ENCODE data around the gene VGLL4. TPM values are rescaled to one million over a fixed set of nuclear protein-coding genes. Genes with fewer than 3 reads are reported as not detected.

Gene VGLL4
- total RNA-seq, 5 donors from 2014 or later (not counting 1 experiment from before 2014, with no cell fraction given) = 24.7 to 33.4 (median 28.4) TPM

- ChIA-PET POLR2A (interaction anchor here in 1 of 2 donors (1.7 kb wide), 1 partner anchor 11 kb away, joined by 3 read pairs; no protein-coding TSS in a partner anchor), CTCF (interaction anchor here in 1 of 2 donors (1.0 kb wide), 1 partner anchor 30 kb away, joined by 3 read pairs; no protein-coding TSS in a partner anchor)
- Mint-ChIP-seq H3K36me3 (peaks cover 3% of the 10 kb centered on the region), H3K4me1 (peaks cover 79 to 85% (median 85%) of the 10 kb centered on the region in 3 donors), H3K27ac (no peak overlapping the region), H3K9me3 (no peaks in the 10 kb centered on the region), H3K27me3 (no peaks in the 10 kb centered on the region), H3K4me3 (no peak overlapping the region)
- no peaks in the 10 kb centered on the region for H3K36me3 ChIP-seq (ENCODE audit: control insufficient read depth in 2 of 2, extremely low read depth in 1 of 2, insufficient read depth in 1 of 2, low read length in 1 of 2)
- no peak for ATAC-seq (replicated peaks in 1 of 4)
- WGBS (ENCODE audit: insufficient coverage) = no CpG with 5 or more reads among the region's 2 CpGs
- no peaks in the 10 kb centered on the region for H3K27me3 ChIP-seq (replicated peaks in 1 of 2; ENCODE audit: control insufficient read depth in 2 of 2, extremely low read depth in 1 of 2, insufficient read depth in 2 of 2, low read length in 1 of 2)
- no peak overlapping the region for H3K4me3 ChIP-seq (ENCODE audit: control insufficient read depth in 1 of 2, extremely low read depth in 1 of 2, low read length in 1 of 2)
- DNase-seq = no peak
- H3K9me3 ChIP-seq = no peaks in the 10 kb centered on the region
- peaks cover 26 to 45% of the 10 kb centered on the region in 2 experiments for H3K4me1 ChIP-seq (ENCODE audit: control insufficient read depth in 1 of 2, extremely low read depth in 1 of 2, insufficient read depth in 2 of 2, low read length in 2 of 2)
- H3K27ac ChIP-seq (ENCODE audit: low read length) = no peak overlapping the region
These were observed 22.6 kb downstream of the VGLL4 start for GRCh38 chr3:11621077-11621476.

GRCh38 chr3:11619946-11620652 lies 23.6 kb downstream of the VGLL4 start:
- 98% methylated on average over 7 of the region's 11 CpGs for WGBS (ENCODE audit: insufficient coverage)
- ChIA-PET POLR2A (interaction anchor here in 1 of 2 donors (0.5 to 1.7 kb wide), 2 partner anchors 10 kb away, joined by 3 read pairs; no protein-coding TSS in a partner anchor), CTCF (interaction anchor here in 1 of 2 donors (0.6 to 1.0 kb wide), 3 partner anchors 11 to 31 kb away, joined by 3 read pairs; no protein-coding TSS in a partner anchor)
- Histone ChIP-seq H3K4me1 (ENCODE audit: control insufficient read depth in 1 of 2, extremely low read depth in 1 of 2, insufficient read depth in 2 of 2, low read length in 2 of 2) (peaks cover 26 to 37% of the 10 kb centered on the region in 2 experiments), H3K4me3 (ENCODE audit: control insufficient read depth in 1 of 2, extremely low read depth in 1 of 2, low read length in 1 of 2) (no peak overlapping the region), H3K9me3 (no peaks in the 10 kb centered on the region), H3K27me3 (replicated peaks in 1 of 2; ENCODE audit: control insufficient read depth in 2 of 2, extremely low read depth in 1 of 2, insufficient read depth in 2 of 2, low read length in 1 of 2) (no peaks in the 10 kb centered on the region), H3K36me3 (ENCODE audit: control insufficient read depth in 2 of 2, extremely low read depth in 1 of 2, insufficient read depth in 1 of 2, low read length in 1 of 2) (no peaks in the 10 kb centered on the region), H3K27ac (ENCODE audit: low read length) (no peak overlapping the region)
- no peak for ATAC-seq (replicated peaks in 1 of 4)
- H3K27me3 Mint-ChIP-seq = no peaks in the 10 kb centered on the region
- no peak for DNase-seq
- peaks cover 3% of the 10 kb centered on the region for H3K36me3 Mint-ChIP-seq
- H3K4me1 Mint-ChIP-seq = peaks cover 79 to 85% (median 84%) of the 10 kb centered on the region in 3 donors
- H3K9me3 Mint-ChIP-seq = no peaks in the 10 kb centered on the region
- H3K4me3 Mint-ChIP-seq = no peak overlapping the region
- no peak overlapping the region for H3K27ac Mint-ChIP-seq

GRCh38 chr3:11619461-11619860 lies 24.3 kb downstream of the VGLL4 start:
- Mint-ChIP-seq H3K36me3 (peaks cover 1% of the 10 kb centered on the region), H3K9me3 (no peaks in the 10 kb centered on the region), H3K4me1 (peaks cover 78 to 82% (median 81%) of the 10 kb centered on the region in 3 donors), H3K4me3 (no peak overlapping the region), H3K27me3 (no peaks in the 10 kb centered on the region), H3K27ac (no peak overlapping the region)
- no peaks in the 10 kb centered on the region for H3K36me3 ChIP-seq (ENCODE audit: control insufficient read depth in 2 of 2, extremely low read depth in 1 of 2, insufficient read depth in 1 of 2, low read length in 1 of 2)
- ChIA-PET CTCF (interaction anchor here in 1 of 2 donors (0.6 to 1.0 kb wide), 2 partner anchors 12 to 22 kb away, joined by 3 read pairs; no protein-coding TSS in a partner anchor), POLR2A (no interaction called here)
- no peak for ATAC-seq (replicated peaks in 1 of 4)
- no peaks in the 10 kb centered on the region for H3K9me3 ChIP-seq
- 100% methylated on average over 1 of the region's 6 CpGs for WGBS (ENCODE audit: insufficient coverage)
- peaks cover 23 to 30% of the 10 kb centered on the region in 2 experiments for H3K4me1 ChIP-seq (ENCODE audit: control insufficient read depth in 1 of 2, extremely low read depth in 1 of 2, insufficient read depth in 2 of 2, low read length in 2 of 2)
- no peaks in the 10 kb centered on the region for H3K27me3 ChIP-seq (replicated peaks in 1 of 2; ENCODE audit: control insufficient read depth in 2 of 2, extremely low read depth in 1 of 2, insufficient read depth in 2 of 2, low read length in 1 of 2)
- H3K27ac ChIP-seq (ENCODE audit: low read length) = no peak overlapping the region
- no peak overlapping the region for H3K4me3 ChIP-seq (ENCODE audit: control insufficient read depth in 1 of 2, extremely low read depth in 1 of 2, low read length in 1 of 2)
- no peak for DNase-seq

DNA sequence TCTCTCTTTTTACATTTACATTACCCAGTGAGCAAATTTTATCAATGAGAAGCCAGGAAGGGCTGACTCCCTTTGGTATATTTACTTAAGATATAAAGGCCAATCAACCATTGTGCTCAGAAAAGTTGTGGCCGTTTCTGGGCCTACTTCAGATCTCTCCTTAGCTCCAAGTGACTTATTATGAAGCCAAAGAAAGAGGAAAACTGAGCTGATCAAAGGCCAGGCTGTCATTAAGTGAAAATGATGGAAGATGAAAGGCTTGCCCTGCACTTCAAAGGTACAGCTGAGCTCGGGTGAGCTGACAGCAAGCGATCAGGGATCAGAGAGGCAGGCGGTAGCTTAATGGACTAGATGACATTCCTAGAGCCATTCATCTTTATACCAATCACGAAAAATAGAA lies 24.8 kb downstream of the VGLL4 start:
- ATAC-seq (replicated peaks in 1 of 4) (no peak), DNase-seq (no peak)
- H3K4me1 ChIP-seq (ENCODE audit: control insufficient read depth in 1 of 2, extremely low read depth in 1 of 2, insufficient read depth in 2 of 2, low read length in 2 of 2) = peaks cover 23 to 25% of the 10 kb centered on the region in 2 experiments
- WGBS (ENCODE audit: insufficient coverage) = no CpG with 5 or more reads among the region's 5 CpGs
- H3K9me3 ChIP-seq = no peaks in the 10 kb centered on the region
- no peak overlapping the region for H3K27ac ChIP-seq (ENCODE audit: low read length)
- Mint-ChIP-seq H3K27me3 (no peaks in the 10 kb centered on the region), H3K27ac (no peak overlapping the region), H3K9me3 (no peaks in the 10 kb centered on the region), H3K4me3 (no peak overlapping the region), H3K36me3 (no peaks in the 10 kb centered on the region), H3K4me1 (peaks cover 77 to 82% (median 81%) of the 10 kb centered on the region in 3 donors)
- no peaks in the 10 kb centered on the region for H3K36me3 ChIP-seq (ENCODE audit: control insufficient read depth in 2 of 2, extremely low read depth in 1 of 2, insufficient read depth in 1 of 2, low read length in 1 of 2)
- ChIA-PET POLR2A (no interaction called here), CTCF (interaction anchor here in 1 of 2 donors (1.0 kb wide), 1 partner anchor 13 kb away, joined by 3 read pairs; no protein-coding TSS in a partner anchor)
- H3K4me3 ChIP-seq (ENCODE audit: control insufficient read depth in 1 of 2, extremely low read depth in 1 of 2, low read length in 1 of 2) = no peak overlapping the region
- H3K27me3 ChIP-seq (replicated peaks in 1 of 2; ENCODE audit: control insufficient read depth in 2 of 2, extremely low read depth in 1 of 2, insufficient read depth in 2 of 2, low read length in 1 of 2) = no peaks in the 10 kb centered on the region

GRCh38 chr3:11616551-11616950 lies 27.2 kb downstream of the VGLL4 start:
- H3K36me3 ChIP-seq (ENCODE audit: control insufficient read depth in 2 of 2, extremely low read depth in 1 of 2, insufficient read depth in 1 of 2, low read length in 1 of 2) = no peaks in the 10 kb centered on the region

GRCh38 chr3:11613851-11614487 lies 29.7 kb downstream of the VGLL4 start:
- no peaks in the 10 kb centered on the region for H3K27me3 Mint-ChIP-seq
- Histone ChIP-seq H3K9me3 (no peaks in the 10 kb centered on the region), H3K27ac (ENCODE audit: low read length) (no peak overlapping the region), H3K4me1 (ENCODE audit: control insufficient read depth in 1 of 2, extremely low read depth in 1 of 2, insufficient read depth in 2 of 2, low read length in 2 of 2) (peaks cover 6 to 14% of the 10 kb centered on the region in 2 experiments), H3K36me3 (ENCODE audit: control insufficient read depth in 2 of 2, extremely low read depth in 1 of 2, insufficient read depth in 1 of 2, low read length in 1 of 2) (no peaks in the 10 kb centered on the region), H3K27me3 (replicated peaks in 1 of 2; ENCODE audit: control insufficient read depth in 2 of 2, extremely low read depth in 1 of 2, insufficient read depth in 2 of 2, low read length in 1 of 2) (no peaks in the 10 kb centered on the region), H3K4me3 (ENCODE audit: control insufficient read depth in 1 of 2, extremely low read depth in 1 of 2, low read length in 1 of 2) (no peak overlapping the region)
- ChIA-PET POLR2A (no interaction called here), CTCF (no interaction called here)
- H3K36me3 Mint-ChIP-seq = no peaks in the 10 kb centered on the region
- H3K4me1 Mint-ChIP-seq = peaks cover 77 to 87% (median 78%) of the 10 kb centered on the region in 3 donors
- no peaks in the 10 kb centered on the region for H3K9me3 Mint-ChIP-seq
- 93% methylated on average over 14 of the region's 19 CpGs for WGBS (ENCODE audit: insufficient coverage)
- ATAC-seq (replicated peaks in 1 of 4) (no peak), DNase-seq (no peak)
- H3K4me3 Mint-ChIP-seq = no peak overlapping the region
- no peak overlapping the region for H3K27ac Mint-ChIP-seq

More at GRCh38 chr3:11616551-11616950, 27.2 kb downstream of the VGLL4 start:
- ATAC-seq (replicated peaks in 1 of 4) (no peak), DNase-seq (no peak)
- H3K27me3 Mint-ChIP-seq = no peaks in the 10 kb centered on the region
- POLR2A ChIA-PET = no interaction called here
- H3K9me3 Mint-ChIP-seq = no peaks in the 10 kb centered on the region
- H3K36me3 Mint-ChIP-seq = no peaks in the 10 kb centered on the region
- no CpG with 5 or more reads among the region's 2 CpGs for WGBS (ENCODE audit: insufficient coverage)
- H3K27ac ChIP-seq (ENCODE audit: low read length) = no peak overlapping the region
- H3K4me1 ChIP-seq (ENCODE audit: control insufficient read depth in 1 of 2, extremely low read depth in 1 of 2, insufficient read depth in 2 of 2, low read length in 2 of 2) = peaks cover 14 to 17% of the 10 kb centered on the region in 2 experiments
- no peaks in the 10 kb centered on the region for H3K9me3 ChIP-seq
- H3K27me3 ChIP-seq (replicated peaks in 1 of 2; ENCODE audit: control insufficient read depth in 2 of 2, extremely low read depth in 1 of 2, insufficient read depth in 2 of 2, low read length in 1 of 2) = no peaks in the 10 kb centered on the region
- peaks cover 75 to 87% (median 77%) of the 10 kb centered on the region in 3 donors for H3K4me1 Mint-ChIP-seq
- CTCF ChIA-PET = no interaction called here
- no peak overlapping the region for H3K27ac Mint-ChIP-seq
- H3K4me3 Mint-ChIP-seq = no peak overlapping the region
- no peak overlapping the region for H3K4me3 ChIP-seq (ENCODE audit: control insufficient read depth in 1 of 2, extremely low read depth in 1 of 2, low read length in 1 of 2)
